Neural crest cell (in vitro differentiated cells): ENCODE results near the gene TRNP1. TPM values are rescaled to one million over a fixed set of nuclear protein-coding genes. Genes with fewer than 3 reads are reported as not detected.

ENCODE experiments used
- DNase-seq: peaks from one replicate; pipeline ENCODE4 v3.0.0; 2021; ENCODE audit warnings: low read depth, mixed read lengths, low spot score
- H3K27ac Mint-ChIP-seq: one replicate; pipeline ENCODE4 v1.8.0; 2021; ENCODE audit warnings: mild to moderate bottlenecking, mixed read lengths; ENCODE audit not compliant: unreplicated experiment
- H3K27me3 Mint-ChIP-seq: 2 replicates; pipeline ENCODE4 v1.8.0; 2021; ENCODE audit warnings: low read depth, mild to moderate bottlenecking, mixed read lengths
- H3K36me3 Mint-ChIP-seq: 2 replicates; pipeline ENCODE4 v1.8.0; 2021; ENCODE audit warnings: low read depth, mild to moderate bottlenecking, mixed read lengths
- H3K4me1 Mint-ChIP-seq: 2 replicates; pipeline ENCODE4 v1.8.0; 2021; ENCODE audit warnings: mixed read lengths
- H3K4me3 Mint-ChIP-seq: one replicate; pipeline ENCODE4 v1.8.0; 2021; ENCODE audit warnings: mild to moderate bottlenecking, mixed read lengths
- H3K9me3 Mint-ChIP-seq: 2 replicates; pipeline ENCODE4 v1.8.0; 2021; ENCODE audit warnings: mixed read lengths
- total RNA-seq: library from RNA; stranded (reverse); gene quantifications from 2 replicates; pipeline ENCODE4 v1.2.1, GENCODE V29; 2021
- TF ChIP-seq, protein P1 (sequence below): fragments of 200-600 bp; sonication (generic); conservative IDR thresholded peaks from 2 replicates; pipeline ENCODE4 v1.5.0; 2021; ENCODE audit warnings: antibody characterized with exemption, mild to moderate bottlenecking

TRNP1 gene
- total RNA-seq, 1 donor from 2014 or later: 18.7 TPM

DNA sequence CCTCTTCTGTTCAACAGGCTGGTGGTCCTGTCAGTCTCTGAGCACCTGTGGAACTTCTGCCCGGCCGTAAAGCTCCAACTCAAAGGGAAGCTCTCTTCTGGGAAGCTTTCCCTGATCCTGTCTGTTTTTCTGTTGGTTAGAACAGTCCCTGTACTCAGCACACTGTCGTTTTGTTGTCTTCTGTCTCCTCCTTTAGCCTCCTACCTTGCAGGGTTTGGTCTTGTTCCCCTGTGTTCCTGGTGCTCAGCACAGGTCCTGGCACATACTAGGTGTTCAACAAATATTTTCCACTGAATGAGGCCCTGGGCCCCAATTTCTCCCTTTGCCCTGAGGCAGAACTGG, 32.9 kb upstream of the TRNP1 start:
- peaks cover 84% of the 10 kb centered on the region for H3K27me3 Mint-ChIP-seq
- H3K27ac Mint-ChIP-seq: no peak overlapping the region
- no peak overlapping the region for H3K4me3 Mint-ChIP-seq

DNA sequence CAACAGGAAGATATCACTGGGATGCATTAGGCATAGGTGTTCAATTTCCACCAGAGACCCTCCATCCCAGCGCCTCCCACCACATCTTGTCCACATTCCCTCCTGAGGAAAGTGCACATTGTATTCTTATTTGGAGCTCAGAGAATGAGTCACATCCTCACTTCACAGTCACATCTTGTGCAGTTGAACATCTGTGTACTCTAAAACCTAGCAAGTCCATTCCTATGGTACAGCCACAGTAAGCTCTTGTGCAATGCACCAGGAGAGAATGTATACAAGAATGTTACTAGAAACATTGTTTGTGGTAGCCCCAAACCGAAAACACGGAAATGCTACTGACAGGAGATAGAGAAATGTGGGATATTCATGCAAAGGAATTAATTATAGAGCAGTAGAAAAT, 31.7 kb upstream of the TRNP1 start:
- Mint-ChIP-seq H3K27ac (no peak overlapping the region), H3K4me3 (no peak overlapping the region)
- TF ChIP-seq, protein P1, sequence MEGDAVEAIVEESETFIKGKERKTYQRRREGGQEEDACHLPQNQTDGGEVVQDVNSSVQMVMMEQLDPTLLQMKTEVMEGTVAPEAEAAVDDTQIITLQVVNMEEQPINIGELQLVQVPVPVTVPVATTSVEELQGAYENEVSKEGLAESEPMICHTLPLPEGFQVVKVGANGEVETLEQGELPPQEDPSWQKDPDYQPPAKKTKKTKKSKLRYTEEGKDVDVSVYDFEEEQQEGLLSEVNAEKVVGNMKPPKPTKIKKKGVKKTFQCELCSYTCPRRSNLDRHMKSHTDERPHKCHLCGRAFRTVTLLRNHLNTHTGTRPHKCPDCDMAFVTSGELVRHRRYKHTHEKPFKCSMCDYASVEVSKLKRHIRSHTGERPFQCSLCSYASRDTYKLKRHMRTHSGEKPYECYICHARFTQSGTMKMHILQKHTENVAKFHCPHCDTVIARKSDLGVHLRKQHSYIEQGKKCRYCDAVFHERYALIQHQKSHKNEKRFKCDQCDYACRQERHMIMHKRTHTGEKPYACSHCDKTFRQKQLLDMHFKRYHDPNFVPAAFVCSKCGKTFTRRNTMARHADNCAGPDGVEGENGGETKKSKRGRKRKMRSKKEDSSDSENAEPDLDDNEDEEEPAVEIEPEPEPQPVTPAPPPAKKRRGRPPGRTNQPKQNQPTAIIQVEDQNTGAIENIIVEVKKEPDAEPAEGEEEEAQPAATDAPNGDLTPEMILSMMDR: no peak

More for the DNA sequence above, 32.9 kb upstream of the TRNP1 start:
- H3K4me1 Mint-ChIP-seq: peaks cover 5% of the 10 kb centered on the region
- DNase-seq: no peak
- H3K36me3 Mint-ChIP-seq: no peaks in the 10 kb centered on the region
- no peaks in the 10 kb centered on the region for H3K9me3 Mint-ChIP-seq
- TF ChIP-seq, protein P1: no peak

DNA sequence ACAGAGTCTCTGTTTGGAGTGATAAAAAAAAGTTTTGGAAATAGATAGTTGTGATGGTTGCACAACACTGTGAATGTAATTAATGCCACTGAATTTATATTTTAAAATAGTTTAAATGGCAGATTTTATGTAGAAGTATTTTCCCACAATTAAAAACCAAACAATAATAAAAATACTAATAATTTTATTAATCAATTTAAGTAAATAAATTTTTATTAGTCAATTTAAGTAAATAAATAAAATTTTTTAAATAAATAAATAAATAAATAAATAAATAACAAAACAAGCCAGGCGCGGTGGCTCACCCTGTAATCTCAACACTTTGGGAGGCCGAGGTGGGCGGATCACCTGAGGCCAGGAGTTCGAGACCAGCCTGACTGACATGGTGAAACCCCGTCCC, 28.3 kb upstream of the TRNP1 start:
- TF ChIP-seq, protein P1: no peak
- H3K36me3 Mint-ChIP-seq: no peaks in the 10 kb centered on the region
- H3K4me1 Mint-ChIP-seq: peaks cover 5% of the 10 kb centered on the region
- H3K27me3 Mint-ChIP-seq: peaks cover 64% of the 10 kb centered on the region
- H3K4me3 Mint-ChIP-seq: no peak overlapping the region
- H3K9me3 Mint-ChIP-seq: no peaks in the 10 kb centered on the region
- no peak for DNase-seq
- H3K27ac Mint-ChIP-seq: no peak overlapping the region

More for the DNA sequence above, 31.7 kb upstream of the TRNP1 start:
- no peak for DNase-seq
- Mint-ChIP-seq H3K4me1 (peaks cover 5% of the 10 kb centered on the region), H3K36me3 (no peaks in the 10 kb centered on the region), H3K27me3 (peaks cover 83% of the 10 kb centered on the region), H3K9me3 (no peaks in the 10 kb centered on the region)

DNA sequence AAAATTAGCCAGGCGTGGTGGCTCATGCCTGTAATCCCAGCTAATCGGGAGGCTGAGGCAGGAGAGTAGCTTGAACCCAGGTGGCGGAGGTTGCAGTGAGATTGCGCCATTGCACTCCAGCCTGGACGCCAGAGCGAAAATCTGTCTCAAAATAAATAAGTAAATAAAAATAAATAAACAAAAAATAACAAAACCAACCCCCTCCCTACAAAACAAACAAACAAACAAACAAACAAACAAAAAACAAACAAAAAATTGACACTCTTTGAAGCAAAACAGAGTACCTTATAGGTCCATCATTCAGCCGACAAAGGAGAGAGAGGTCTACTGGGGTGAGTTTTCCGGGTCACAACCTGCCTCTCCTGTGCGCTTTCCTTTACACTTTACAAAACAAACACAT, 27.9 kb upstream of the TRNP1 start:
- no peaks in the 10 kb centered on the region for H3K36me3 Mint-ChIP-seq

DNA sequence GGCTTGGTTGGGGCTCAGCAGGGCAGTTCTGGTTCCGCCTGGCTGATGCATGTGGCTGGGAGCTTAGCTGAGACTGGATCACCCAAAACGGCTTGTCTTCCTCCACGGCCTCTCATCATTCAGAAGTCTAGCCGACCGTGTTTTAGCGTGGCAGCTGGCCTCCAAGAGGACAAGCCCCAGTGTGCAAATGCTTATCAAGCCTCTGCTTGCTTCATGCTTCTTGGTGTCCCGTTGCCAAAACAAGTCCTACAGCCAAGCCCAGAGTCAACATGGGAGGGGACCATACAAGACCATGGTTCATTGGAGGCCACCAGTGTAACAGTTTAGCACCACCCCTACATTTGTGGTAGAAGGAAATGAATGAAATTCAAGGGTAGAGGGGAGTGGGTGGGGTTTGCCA, 22.7 kb upstream of the TRNP1 start:
- no peak for DNase-seq
- Mint-ChIP-seq H3K27ac (no peak overlapping the region), H3K27me3 (peaks cover 26% of the 10 kb centered on the region), H3K36me3 (no peaks in the 10 kb centered on the region), H3K9me3 (no peaks in the 10 kb centered on the region), H3K4me3 (no peak overlapping the region), H3K4me1 (no peaks in the 10 kb centered on the region)
- TF ChIP-seq, protein P1: no peak

More for the DNA sequence above, 27.9 kb upstream of the TRNP1 start:
- no peak for DNase-seq
- Mint-ChIP-seq H3K4me1 (peaks cover 3% of the 10 kb centered on the region), H3K9me3 (no peaks in the 10 kb centered on the region), H3K4me3 (no peak overlapping the region), H3K27me3 (peaks cover 63% of the 10 kb centered on the region), H3K27ac (no peak overlapping the region)
- TF ChIP-seq, protein P1: no peak

DNA sequence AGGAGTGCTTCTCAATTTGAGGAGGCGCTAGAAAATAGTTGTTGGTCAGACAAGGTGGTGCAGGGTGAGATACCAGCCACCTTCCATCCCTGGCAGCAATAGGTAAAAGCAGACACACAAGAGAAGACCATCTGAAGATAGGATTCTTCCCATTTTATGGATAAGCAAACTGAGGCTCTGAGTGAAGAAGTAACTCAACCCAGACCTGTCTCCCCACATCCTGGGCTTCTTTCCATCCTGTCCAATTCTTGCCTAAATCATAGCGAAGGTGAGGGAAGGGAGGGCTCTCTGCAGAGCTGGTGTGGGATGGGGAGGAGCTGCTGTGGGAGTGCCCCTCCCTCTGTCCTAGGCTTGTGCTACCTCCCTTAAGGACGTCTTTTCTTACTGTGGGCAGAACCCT, 21.9 kb upstream of the TRNP1 start:
- TF ChIP-seq, protein P1: no peak

More for the DNA sequence above, 21.9 kb upstream of the TRNP1 start:
- no peaks in the 10 kb centered on the region for H3K36me3 Mint-ChIP-seq
- no peak overlapping the region for H3K4me3 Mint-ChIP-seq
- peaks cover 19% of the 10 kb centered on the region for H3K27me3 Mint-ChIP-seq
- H3K4me1 Mint-ChIP-seq: no peaks in the 10 kb centered on the region
- no peak for DNase-seq
- no peaks in the 10 kb centered on the region for H3K9me3 Mint-ChIP-seq
- no peak overlapping the region for H3K27ac Mint-ChIP-seq
